ENCODE measurements around the gene MMRN1.

MMRN1 gene

GRCh38 chr4:90001023-90001422, 106.4 kb downstream of the MMRN1 start:
- DNase-seq, result no peak

- no peak for DNase-seq
Observed at GRCh38 chr4:90002441-90003062, 107.9 kb downstream of the MMRN1 start.

All from stimulated activated CD4-positive, alpha-beta T cell treated with anti-CD3 and anti-CD28 coated beads, Interleukin-2, amount 100 ng/mL, for 24 hours (primary cell).